Measurements from ENCODE around the gene HRCT1. TPM values are rescaled to one million over a fixed set of nuclear protein-coding genes. Genes with fewer than 3 reads are reported as not detected.
A peak's percentile ranks its signal among the peaks of the same experiment; 100 is the strongest.

Gene HRCT1
- total and polyA plus RNA-seq, 12 donors: 0.35 to 5.9 (median 1.7) TPM; not detected in 3

- TF ChIP-seq CTCF (IDR thresholded peaks at IDR 0.05): no peak
- no peak for TF ChIP-seq POLR2A (IDR thresholded peaks at IDR 0.05)
- H3K27ac ChIP-seq: peak overlapping the region in 4 of 5 donors; percentile 11 to 87 (median 76)
Measured at GRCh38 chr9:35923598-35923926, 17.6 kb downstream of the HRCT1 start.

GRCh38 chr9:35923927-35924763 lies 18.1 kb downstream of the HRCT1 start:
- Histone ChIP-seq H3K27ac (peak overlapping the region in 4 of 5 donors; percentile 11 to 87 (median 76)), H3K4me3 (peak overlapping the region in 1 of 4 donors; percentile 25), H3K9me3 (replicated peaks in 1 of 3) (no peaks in the 10 kb centered on the region), H3K4me1 (replicated peaks in 1 of 2) (peaks cover 6 to 15% of the 10 kb centered on the region in 2 donors), H3K27me3 (no peaks in the 10 kb centered on the region), H3K36me3 (replicated peaks in 1 of 2) (no peaks in the 10 kb centered on the region)
- TF ChIP-seq POLR2A (IDR thresholded peaks at IDR 0.05) (peak in 1 of 2 donors; percentile 14), CTCF (IDR thresholded peaks at IDR 0.05) (no peak)
- peak; percentile 25 to 80 (median 73) for DNase-seq
- WGBS, 4 donors: 42 to 46% (median 43%) methylated on average over 9 of the region's 9 CpGs
- intact Hi-C loops (cut with DNase I): no loop called here

More at GRCh38 chr9:35923598-35923926, 17.6 kb downstream of the HRCT1 start:
- no peak overlapping the region for H3K4me3 ChIP-seq
- peak in 1 of 7 donors; percentile 3 for DNase-seq
- no peaks in the 10 kb centered on the region for H3K9me3 ChIP-seq (replicated peaks in 1 of 3)
- intact Hi-C loops (cut with DNase I): no loop called here
- no peaks in the 10 kb centered on the region for H3K27me3 ChIP-seq
- WGBS, 4 donors: 97 to 100% (median 100%) methylated on average over 1 of the region's 1 CpG
- H3K36me3 ChIP-seq (replicated peaks in 1 of 2): no peaks in the 10 kb centered on the region
- peaks cover 6 to 15% of the 10 kb centered on the region in 2 donors for H3K4me1 ChIP-seq (replicated peaks in 1 of 2)

GRCh38 chr9:35928591-35929452 lies 22.8 kb downstream of the HRCT1 start:
- 80 to 87% (median 83%) methylated on average over 9 of the region's 9 CpGs for WGBS, 4 donors

More at GRCh38 chr9:35928591-35929452, 22.8 kb downstream of the HRCT1 start:
- Histone ChIP-seq H3K36me3 (replicated peaks in 1 of 2) (no peaks in the 10 kb centered on the region), H3K4me1 (replicated peaks in 1 of 2) (peaks cover 4 to 10% of the 10 kb centered on the region in 2 donors), H3K27ac (peak overlapping the region in 1 of 5 donors; percentile 37), H3K4me3 (no peak overlapping the region), H3K9me3 (replicated peaks in 1 of 3) (no peaks in the 10 kb centered on the region), H3K27me3 (no peaks in the 10 kb centered on the region)
- no peak for TF ChIP-seq POLR2A (IDR thresholded peaks at IDR 0.05)
- TF ChIP-seq CTCF (IDR thresholded peaks at IDR 0.05): no peak
- intact Hi-C loops (cut with DNase I): no loop called here
- DNase-seq: no peak

All from adrenal gland (tissue), 12 donors.